Right atrium auricular region (tissue), 2 donors: ENCODE data around the gene CACNA1C. TPM values are rescaled to one million over a fixed set of nuclear protein-coding genes. Genes with fewer than 3 reads are reported as not detected.

ENCODE experiments used
- DNase-seq: peaks from one replicate; pipeline ENCODE4 v3.0.0-alpha.2; 2019; ENCODE audit warnings: low spot score
- H3K27ac ChIP-seq, 2 donors: fragments of 200-600 bp; sonication (generic); 1 replicate in 1 of 2; 2 replicates in 1 of 2; pipeline ENCODE4 v1.5.1; 2016 to 2019
- H3K27me3 ChIP-seq, 2 donors: fragments of 200-600 bp; sonication (generic); one replicate each; pipeline versions ENCODE4 v1.5.1 to v1.6.0; 2017 to 2019
- H3K36me3 ChIP-seq: fragments of 200-600 bp; sonication (generic); one replicate; pipeline ENCODE4 v1.5.1; 2016
- H3K4me1 ChIP-seq, 2 donors: fragments of 200-600 bp; sonication (generic); one replicate each; pipeline versions ENCODE4 v1.5.1 to v1.6.0; 2017 to 2019
- H3K4me3 ChIP-seq, 2 donors: fragments of 200-600 bp; sonication (generic); 1 replicate in 1 of 2; 2 replicates in 1 of 2; pipeline ENCODE4 v1.5.1; 2017 to 2019; ENCODE audit warnings: mild to moderate bottlenecking in 1 of 2, moderate library complexity in 1 of 2
- H3K9me3 ChIP-seq, 2 donors: fragments of 200-600 bp; sonication (generic); one replicate each; pipeline ENCODE4 v1.5.1; 2019
- total RNA-seq, 2 donors: library from RNA; depleted of rRNA; stranded (reverse); fragments of >200 nt; gene quantifications; one replicate each; pipeline ENCODE4 v1.1.0, GENCODE V29; 2016
- TF ChIP-seq, protein P1 (sequence below), 2 donors: fragments of 200-600 bp; sonication (generic); IDR thresholded peaks; one replicate each; pipeline ENCODE4 v1.5.1; 2019; ENCODE audit warnings: antibody characterized with exemption in 2 of 2

CACNA1C gene
- total RNA-seq, 2 donors from 2014 or later, result 83.1 to 93.6 TPM

DNA sequence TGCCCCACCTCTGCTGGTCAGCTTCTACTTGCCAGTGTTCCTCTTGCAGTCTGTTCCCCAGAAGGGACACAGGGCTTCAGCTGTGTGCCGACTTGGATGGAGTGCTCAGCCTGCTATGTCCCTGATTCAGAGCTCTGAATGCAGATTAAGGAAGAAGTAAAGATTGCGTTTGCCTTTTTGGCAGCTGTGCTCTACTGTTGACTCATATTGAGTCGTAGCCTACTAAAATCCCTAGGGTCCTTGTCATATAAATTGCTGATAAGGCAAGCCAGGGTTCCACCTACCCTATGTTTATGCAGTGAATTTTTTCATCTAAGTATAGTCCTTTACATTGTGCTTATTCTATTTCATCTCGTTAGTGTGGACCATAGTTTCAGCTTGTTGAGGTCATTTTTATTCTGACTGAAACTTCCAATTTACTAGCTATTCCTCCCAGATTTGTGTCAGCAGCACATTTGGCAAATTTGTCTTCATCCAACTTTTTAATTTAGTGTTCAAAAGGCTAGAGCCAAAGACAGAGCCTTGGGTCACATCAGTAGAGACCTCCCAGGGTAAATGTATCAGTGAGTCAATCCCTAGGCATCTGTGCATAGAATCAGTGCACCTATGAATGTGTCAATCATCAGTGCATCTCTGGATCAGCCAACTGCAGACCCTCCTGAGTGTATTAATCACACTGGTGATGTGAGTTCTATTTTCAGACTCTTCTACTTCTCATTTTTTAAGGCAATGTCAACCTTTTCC lies 31.9 kb downstream of the CACNA1C start:
- TF ChIP-seq, protein P1, sequence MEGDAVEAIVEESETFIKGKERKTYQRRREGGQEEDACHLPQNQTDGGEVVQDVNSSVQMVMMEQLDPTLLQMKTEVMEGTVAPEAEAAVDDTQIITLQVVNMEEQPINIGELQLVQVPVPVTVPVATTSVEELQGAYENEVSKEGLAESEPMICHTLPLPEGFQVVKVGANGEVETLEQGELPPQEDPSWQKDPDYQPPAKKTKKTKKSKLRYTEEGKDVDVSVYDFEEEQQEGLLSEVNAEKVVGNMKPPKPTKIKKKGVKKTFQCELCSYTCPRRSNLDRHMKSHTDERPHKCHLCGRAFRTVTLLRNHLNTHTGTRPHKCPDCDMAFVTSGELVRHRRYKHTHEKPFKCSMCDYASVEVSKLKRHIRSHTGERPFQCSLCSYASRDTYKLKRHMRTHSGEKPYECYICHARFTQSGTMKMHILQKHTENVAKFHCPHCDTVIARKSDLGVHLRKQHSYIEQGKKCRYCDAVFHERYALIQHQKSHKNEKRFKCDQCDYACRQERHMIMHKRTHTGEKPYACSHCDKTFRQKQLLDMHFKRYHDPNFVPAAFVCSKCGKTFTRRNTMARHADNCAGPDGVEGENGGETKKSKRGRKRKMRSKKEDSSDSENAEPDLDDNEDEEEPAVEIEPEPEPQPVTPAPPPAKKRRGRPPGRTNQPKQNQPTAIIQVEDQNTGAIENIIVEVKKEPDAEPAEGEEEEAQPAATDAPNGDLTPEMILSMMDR (IDR thresholded peaks at IDR 0.05), result no peak
- Histone ChIP-seq H3K27ac (peak overlapping the region; percentile 65 to 69), H3K9me3 (no peaks in the 10 kb centered on the region), H3K4me1 (peaks cover 0 to 57% of the 10 kb centered on the region in 2 donors), H3K4me3 (no peak overlapping the region), H3K36me3 (no peaks in the 10 kb centered on the region), H3K27me3 (no peaks in the 10 kb centered on the region)
- DNase-seq, result peak; percentile 70

DNA sequence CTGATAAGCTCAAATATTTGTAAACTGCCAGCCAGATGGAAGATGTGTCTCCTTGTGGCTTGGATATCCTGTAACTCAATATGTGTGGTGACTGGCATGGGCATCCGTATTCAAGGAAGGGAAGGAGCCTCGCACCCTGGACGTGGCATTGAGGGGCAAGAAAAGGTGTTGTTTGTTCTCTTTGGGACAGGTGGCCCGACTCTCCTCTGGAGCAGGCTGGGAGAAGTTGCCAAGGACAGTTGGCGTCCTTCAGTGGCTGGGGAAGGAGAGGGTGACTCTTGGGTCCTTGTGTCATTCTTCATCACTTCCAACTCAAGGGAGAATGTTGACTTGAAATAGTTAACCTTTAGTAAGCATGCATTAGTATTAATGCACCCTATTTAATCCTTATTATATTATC lies 39.6 kb downstream of the CACNA1C start:
- Histone ChIP-seq H3K4me1 (peaks cover 0 to 44% of the 10 kb centered on the region in 2 donors), H3K9me3 (no peaks in the 10 kb centered on the region)

DNA sequence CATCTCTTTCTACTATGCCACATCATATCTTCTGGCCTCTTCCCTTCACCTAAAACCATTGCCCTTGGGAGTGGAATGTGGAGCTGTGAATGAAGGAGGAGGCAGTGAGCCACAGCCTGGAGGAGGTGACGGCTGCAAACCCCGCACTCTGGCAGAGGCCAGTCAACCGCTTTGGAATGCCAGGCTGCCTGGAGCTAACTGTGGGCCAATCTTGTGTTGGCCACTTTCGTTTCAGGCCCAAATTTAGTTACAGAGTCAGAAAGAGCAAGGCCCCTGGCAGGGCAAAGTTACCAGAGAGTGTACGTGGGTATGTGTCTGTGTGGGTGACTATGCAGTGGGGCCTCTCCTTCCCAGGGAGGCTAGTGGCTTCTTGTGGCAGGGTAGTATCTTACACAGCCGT lies 40.1 kb downstream of the CACNA1C start:
- DNase-seq, result no peak
- TF ChIP-seq, protein P1 (IDR thresholded peaks at IDR 0.05), result no peak
- Histone ChIP-seq H3K27me3 (no peaks in the 10 kb centered on the region), H3K4me1 (peaks cover 0 to 48% of the 10 kb centered on the region in 2 donors), H3K36me3 (no peaks in the 10 kb centered on the region), H3K9me3 (no peaks in the 10 kb centered on the region), H3K27ac (peak overlapping the region; percentile 69 to 90), H3K4me3 (no peak overlapping the region)

More for the DNA sequence above, 39.6 kb downstream of the CACNA1C start:
- TF ChIP-seq, protein P1 (IDR thresholded peaks at IDR 0.05), result no peak
- Histone ChIP-seq H3K4me3 (no peak overlapping the region), H3K27me3 (no peaks in the 10 kb centered on the region), H3K27ac (peak overlapping the region; percentile 69 to 90), H3K36me3 (no peaks in the 10 kb centered on the region)
- DNase-seq, result no peak

DNA sequence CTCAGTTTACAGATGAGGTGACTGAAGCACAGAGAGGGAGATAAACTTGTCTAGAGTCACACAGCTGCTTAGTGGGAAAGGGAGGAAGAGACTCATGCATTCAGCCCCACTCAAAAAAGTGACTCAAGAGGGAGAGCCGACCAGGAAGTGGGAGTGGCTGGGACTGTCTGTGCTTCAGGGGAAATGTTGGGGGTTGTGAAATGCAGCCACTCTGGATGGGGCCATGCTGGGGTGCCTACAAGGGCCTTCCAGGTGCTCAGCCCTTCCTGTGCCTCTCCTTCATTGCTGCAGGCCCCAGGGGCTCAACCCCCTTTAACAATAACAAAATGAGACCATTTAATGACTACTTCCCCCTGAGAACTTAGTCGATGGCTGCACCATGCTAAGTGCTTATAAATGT lies 41.8 kb downstream of the CACNA1C start:
- peak overlapping the region; percentile 37 to 90 for H3K27ac ChIP-seq
- H3K9me3 ChIP-seq, result no peaks in the 10 kb centered on the region
- H3K36me3 ChIP-seq, result no peaks in the 10 kb centered on the region
- H3K27me3 ChIP-seq, result no peaks in the 10 kb centered on the region
- H3K4me1 ChIP-seq, result peaks cover 0 to 65% of the 10 kb centered on the region in 2 donors
- no peak for DNase-seq
- no peak overlapping the region for H3K4me3 ChIP-seq
- TF ChIP-seq, protein P1 (IDR thresholded peaks at IDR 0.05), result no peak

DNA sequence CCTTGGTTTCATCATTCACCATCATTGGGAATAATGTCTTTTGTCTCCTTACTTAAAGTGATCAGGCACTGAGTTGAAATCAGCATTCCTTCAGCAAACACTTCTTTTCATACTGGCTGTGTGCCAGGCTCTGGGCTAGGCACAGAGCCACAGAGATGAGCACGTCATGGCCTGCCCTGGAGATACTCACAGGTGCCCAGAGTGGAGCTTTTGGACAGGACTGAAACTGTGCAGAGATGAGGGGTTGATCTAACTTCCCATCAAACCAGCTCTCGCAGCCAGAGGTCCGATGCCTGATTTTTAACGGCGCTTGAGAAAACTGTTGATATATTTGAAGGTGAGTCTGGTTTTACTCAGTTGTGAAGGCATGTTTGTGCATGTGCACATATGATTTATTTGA lies 43.1 kb downstream of the CACNA1C start:
- Histone ChIP-seq H3K27me3 (no peaks in the 10 kb centered on the region), H3K9me3 (no peaks in the 10 kb centered on the region), H3K36me3 (no peaks in the 10 kb centered on the region), H3K27ac (peak overlapping the region; percentile 37 to 90), H3K4me1 (peaks cover 0 to 67% of the 10 kb centered on the region in 2 donors), H3K4me3 (no peak overlapping the region)
- TF ChIP-seq, protein P1 (IDR thresholded peaks at IDR 0.05), result no peak
- no peak for DNase-seq
